ENCODE results near the gene FXYD6.

FXYD6 gene

DNA sequence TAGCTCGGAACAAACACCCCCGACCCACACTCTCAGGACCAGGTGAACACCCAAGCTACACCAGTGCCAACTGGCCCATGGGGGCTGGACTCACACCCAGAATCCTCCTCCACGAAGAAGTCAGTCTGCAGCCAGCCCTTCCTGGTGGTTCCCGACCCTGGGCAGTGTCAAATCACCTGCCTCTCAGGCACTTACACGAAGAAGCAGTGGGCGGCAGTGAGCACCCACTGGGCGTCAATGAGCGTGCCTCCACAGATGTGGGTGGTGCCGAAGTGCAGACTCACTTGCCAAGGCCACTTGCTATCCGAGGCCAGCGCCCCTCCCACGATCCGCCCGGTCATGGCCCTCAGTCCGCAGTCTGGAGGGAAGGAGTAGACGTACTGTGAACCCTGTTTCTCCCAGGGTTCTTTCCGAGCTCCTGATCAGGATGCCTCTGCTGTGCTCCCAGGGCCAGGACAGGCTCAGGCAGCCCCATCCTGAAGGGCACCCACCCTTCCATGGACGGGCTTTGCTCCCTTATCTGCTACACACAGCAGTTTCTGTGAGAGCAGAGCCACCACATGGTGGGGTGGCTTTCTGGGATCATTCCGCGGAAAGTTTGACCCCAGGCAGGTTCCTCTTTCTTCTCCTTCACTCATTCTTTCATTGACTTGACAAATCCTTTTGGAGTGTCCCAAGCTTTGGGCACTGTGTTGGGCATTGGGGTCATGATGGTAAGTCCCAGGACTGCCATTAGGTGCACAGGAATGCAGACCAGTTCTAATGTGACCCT is 33.3 kb upstream of the FXYD6 start:
- no peak for DNase-seq

GRCh38 chr11:117908959-117909610 is 32.6 kb upstream of the FXYD6 start:
- DNase-seq, result no peak

GRCh38 chr11:117908109-117908895 is 31.8 kb upstream of the FXYD6 start:
- no peak for DNase-seq

DNA sequence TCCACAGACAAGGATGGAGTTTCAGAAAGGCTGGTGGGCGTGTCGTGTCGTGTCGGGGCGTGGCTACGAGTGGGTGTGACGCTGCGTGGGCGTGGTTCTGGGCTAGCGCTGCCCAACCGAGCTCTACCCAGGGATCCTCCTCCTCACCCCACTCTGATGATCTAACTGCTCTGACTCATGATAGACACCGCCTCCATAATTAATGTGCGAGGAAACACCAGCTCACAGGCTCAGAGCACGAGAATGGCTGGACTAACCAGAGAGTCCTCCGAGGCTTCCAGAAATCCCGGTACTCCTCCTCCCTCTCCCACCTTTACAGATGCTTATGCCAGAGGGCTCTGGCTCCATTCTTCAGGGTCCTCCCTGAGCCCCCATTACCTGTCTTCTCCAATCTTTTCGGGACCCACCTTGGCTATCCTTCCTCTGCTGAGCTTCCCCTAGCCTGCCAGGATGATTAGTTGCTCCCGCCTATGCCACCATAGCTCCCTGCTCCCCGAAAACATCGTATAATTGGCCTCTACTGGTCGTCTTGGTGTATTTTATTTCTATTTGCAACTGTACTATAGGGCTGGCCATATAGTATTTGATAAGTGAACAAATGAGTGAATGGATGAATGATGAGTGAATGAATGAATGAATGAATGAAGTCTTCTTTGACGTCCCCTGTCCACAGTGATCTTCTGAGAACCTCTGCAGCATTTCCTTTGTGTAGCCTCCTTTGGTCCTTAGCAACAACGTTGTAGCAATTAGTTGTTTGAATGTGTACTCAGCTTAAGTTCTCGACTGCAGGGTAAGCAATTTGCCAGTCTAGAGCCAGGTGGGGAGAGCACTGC is 31.0 kb upstream of the FXYD6 start:
- peak; percentile 97 for DNase-seq

DNA sequence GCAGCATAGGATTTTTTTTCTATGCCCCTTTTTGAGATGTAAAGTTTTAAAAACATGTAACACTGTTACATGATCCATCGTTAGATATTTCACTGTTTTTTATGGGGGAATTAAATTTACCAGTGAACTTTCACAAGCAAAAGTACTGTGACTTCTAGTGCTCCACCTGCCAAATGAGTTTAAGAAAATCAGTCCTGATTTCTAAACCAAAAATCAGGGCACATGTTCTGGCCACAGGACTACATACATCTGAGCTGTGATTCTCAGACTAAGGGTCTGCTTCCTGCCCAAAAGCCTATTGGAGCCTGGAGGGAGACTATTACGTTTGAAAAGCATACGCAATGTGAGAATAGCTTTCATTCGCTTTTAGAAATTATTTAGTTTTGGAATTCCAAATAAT is 30.3 kb upstream of the FXYD6 start:
- DNase-seq, result no peak

GRCh38 chr11:117906126-117906525 is 29.7 kb upstream of the FXYD6 start:
- no peak for DNase-seq

DNA sequence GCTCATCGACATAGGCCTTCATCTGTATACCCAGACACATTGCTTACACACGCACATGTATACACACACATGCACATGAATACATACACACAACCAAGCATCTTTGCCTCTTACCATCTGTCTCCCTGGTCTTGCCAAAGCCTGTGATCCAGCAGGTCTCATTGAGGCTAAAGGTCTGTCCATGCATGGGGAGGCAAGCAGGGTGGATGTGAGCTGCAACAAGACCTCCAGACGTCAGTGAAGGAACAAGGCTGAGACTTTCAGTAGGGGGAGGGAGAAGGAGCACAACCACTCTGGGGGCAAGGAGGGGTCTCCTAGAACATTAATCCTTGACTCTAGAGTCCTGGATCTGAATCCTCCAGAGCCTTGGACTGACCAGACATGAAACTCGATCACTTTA is 29.1 kb upstream of the FXYD6 start:
- no peak for DNase-seq

DNA sequence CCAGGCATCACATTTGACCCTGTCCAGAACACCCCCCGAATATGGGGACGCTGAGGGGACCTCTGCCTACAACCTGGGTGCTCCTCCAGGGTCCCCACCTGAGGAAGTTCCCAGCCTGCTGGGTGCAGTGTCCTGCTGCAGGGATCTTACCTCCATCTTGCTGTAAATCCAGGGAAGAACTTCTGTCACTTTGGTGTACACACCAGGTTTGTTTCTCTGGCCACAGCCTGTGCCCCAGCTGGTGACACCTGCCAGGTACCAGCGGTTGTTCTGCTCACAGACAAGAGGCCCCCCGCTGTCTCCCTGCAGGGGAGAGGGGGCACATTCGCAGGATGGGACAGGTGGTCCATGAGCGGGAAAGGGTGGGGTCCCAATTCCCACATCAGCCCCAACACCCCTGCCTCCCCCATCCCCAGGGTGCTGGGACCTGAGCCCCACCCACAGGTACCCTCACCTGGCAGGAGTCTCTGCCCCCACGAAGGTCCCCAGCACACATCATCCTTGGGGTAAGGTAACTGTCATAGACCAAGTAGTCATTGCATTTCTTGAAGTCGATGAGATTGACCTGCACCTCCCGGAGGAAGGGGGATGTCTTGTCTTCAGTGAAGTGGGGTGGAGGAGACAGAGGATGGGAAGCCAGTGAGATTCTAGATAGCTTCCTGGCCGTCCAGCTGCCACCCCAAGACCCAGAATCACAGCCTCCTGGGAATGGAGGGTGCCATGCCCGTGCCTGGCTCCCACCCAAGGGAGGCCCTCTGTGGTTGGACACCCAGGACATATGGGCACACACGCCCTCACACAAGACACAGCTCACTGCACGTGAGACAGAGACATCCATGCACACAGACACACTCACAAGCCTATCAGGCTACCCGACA is 27.3 kb upstream of the FXYD6 start:
- DNase-seq, result no peak

GRCh38 chr11:117902001-117902845 is 25.8 kb upstream of the FXYD6 start:
- no peak for DNase-seq

DNA sequence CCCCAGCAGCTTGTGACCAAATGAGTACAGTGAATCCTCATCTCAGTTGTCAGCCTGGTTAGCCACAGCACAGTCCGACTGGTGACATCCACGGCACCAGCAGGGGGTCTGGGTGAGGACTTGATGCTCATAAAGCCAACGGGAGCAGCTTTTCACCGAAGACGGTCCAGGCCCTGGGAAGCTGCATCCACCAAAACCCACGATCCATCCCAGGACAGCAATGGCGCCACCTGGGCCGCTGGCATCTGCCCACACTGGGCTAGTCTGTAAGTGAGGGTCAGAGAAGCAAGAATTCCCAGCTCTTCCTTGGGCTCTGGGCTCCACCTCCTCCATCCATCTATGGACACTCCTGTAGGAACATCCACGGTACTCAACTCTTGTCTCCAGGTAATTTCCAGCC is 25.1 kb upstream of the FXYD6 start:
- DNase-seq, result no peak

GRCh38 chr11:117900720-117901440 is 24.4 kb upstream of the FXYD6 start:
- DNase-seq, result no peak

- DNase-seq, result no peak
These were observed 23.7 kb upstream of the FXYD6 start for GRCh38 chr11:117900121-117900648.

GRCh38 chr11:117898059-117898458 is 21.6 kb upstream of the FXYD6 start:
- DNase-seq, result no peak

GRCh38 chr11:117892651-117893050 is 16.2 kb upstream of the FXYD6 start:
- no peak for DNase-seq

DNA sequence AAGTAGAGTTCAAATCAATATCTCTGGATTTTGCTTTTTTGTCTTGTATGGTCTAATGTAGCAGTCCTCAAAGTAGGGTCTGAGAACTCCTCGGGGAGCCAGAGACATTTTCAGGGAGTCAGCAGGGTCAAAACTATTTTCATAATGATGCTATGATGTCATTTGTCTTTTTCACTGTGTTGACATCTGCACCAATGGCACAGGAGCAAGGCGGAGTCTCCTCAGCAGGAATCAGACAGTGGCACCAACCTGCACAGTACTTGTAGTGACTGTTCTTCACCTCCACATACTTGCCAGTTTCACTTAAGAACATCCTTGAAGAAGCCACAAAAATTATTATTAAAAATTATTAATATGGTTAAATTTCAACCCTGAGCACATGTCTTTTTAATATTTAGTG is 14.9 kb upstream of the FXYD6 start:
- no peak for DNase-seq

GRCh38 chr11:117888139-117888566 is 11.7 kb upstream of the FXYD6 start:
- DNase-seq, result no peak

DNA sequence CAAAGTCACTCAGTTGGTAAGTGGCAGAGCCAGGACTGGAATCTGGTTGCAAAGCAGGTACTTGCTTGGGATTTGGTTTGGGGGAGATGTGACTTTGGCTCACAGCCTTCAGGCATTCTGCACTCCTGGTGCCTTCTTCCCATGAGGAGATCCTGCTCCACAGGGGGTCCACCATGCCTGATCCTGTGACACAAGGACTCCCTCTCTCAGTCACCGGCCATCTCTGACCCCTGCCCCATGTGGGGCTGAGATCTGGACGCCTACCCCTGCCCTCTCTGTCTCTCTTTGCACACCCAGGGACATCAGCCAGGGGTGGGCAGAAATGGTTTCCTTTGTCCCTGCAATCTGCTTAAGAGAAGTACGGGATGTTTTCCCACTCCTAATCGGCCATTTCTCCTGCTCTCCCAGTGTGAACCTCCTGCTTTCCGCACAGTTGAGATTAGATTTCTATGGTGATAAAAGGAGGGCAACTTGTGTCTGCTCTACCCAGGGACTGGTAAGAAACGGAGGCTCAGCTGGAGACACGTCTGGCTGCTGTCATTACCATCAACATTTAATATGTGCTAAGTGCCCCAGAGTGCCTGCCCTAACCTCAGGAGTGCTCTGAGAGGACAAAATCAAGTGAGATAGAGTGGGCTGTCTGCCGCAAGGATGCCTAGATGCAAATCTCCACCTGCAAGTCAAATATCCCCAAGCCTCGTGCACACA is 11.1 kb upstream of the FXYD6 start:
- DNase-seq, result no peak

DNA sequence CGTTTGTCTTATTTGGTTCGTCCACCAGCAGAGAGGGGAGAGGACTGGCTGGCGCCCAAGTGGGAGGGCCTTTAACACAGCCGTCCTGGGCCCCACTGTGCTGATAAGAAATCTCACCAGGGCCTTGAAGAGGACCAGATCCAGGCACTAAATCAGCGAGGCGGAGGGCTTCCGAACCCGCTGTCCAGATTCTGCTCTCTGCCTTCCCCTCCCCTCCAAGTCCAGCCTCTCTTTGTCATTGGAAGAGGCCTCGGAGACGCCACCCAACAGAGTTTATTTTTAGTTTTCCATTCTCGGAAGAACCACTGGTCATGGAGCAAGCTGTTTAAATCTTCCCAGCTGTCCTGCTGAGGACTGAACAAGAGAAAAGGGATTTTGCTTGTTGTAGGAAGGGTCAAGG is 9.3 kb upstream of the FXYD6 start:
- no peak for DNase-seq

- DNase-seq, result no peak
These were observed 8.5 kb upstream of the FXYD6 start for GRCh38 chr11:117884994-117885393.

Data from kidney glomerular epithelial cell (primary cell).